NCI-H2029 (cell line): ENCODE measurements around the gene LIMK2.
"Not testable (repeated sequence)": the region's sequence is repeated elsewhere in the genome, so short reads cannot be mapped to it uniquely, and the experiment has no call there.

Experiments
- DNase-seq: peaks from one replicate; lab custom pipeline; 2025; lab: John Stamatoyannopoulos, UW

Gene LIMK2

DNA sequence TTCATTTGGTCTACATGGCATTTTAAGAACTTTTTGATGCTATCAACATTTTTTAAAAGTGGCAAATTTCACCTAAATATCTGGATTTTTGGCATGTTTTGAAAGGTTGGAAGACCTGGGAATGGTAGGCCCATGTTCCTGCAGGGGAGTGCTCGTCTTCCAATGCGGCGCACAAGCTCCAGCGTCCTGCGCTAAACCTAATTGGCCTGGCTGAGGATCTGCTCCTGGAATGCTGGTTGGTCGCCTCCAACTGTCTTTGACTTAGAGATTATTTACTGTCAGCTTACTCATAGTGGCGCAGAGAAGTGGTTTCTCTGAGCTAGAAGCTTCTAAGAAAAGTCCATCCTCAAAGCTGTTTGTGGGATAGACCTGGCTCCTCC, 626 bp upstream of the LIMK2 start:
- no peak for DNase-seq

DNA sequence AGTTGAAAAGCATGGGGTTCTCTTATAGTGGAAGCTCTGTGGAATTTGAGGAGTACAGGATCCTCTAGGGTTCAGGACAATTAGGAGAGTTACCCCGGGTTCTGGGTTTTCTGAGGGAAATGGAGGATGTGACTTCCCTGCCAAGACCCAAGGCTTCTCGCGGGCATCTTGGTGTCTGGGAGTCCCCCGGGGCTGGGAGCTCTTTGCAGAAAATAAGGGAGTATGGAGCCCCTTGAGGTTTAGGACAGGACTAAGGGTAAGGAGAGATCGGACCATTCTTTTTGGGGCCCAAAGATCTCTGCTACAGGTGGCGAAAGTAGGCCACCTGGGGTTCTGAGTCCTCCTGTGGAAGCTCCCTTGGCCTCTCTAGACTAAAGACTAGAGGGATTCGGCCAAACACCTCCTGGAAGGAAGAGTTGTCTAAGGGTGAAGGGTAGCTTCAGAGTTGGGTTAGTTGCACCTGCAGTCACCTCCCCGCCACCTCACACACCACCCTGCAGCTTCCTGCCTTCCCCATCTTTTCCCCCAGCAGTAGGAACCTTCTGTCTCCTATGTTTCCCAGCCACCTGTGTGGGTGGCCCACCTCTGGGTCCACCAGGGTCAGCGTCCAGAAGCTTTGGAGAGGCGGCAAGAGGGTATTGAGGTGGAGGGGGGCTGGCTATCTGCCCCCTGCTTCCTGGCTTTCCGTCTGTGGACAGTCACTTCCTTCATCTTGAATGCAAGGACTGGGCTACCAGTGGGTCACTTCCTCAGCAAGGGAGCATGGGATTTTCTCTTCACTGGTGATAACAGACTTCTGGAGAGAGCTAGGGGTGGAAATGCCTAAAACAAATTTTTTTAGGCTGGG, 908 bp downstream of the LIMK2 start:
- DNase-seq = no peak

DNA sequence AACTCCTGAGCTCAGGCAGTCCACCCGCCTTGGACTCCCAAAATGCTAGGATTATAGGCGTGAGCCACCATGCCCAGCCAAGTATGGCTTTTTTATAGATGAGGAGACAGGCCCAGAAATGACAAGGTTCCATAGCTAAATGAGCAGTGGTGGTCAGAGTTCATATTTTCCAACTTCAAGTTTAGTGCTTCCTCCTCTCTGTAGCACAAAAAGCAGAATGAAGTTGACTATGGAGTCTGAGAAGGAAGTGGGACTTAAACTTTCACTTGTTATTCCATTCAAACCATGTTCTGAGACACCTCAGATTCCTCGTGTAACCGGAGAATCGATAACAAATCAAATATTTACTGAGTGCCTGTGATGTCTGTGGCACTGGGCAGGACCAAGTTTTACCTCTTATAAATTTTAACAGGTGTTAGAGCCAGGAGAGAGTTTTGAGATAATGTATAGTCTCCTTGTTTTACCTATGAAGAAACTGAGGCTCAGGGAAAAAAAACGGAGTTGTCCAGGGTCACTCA, 3.0 kb downstream of the LIMK2 start:
- DNase-seq = no peak

DNA sequence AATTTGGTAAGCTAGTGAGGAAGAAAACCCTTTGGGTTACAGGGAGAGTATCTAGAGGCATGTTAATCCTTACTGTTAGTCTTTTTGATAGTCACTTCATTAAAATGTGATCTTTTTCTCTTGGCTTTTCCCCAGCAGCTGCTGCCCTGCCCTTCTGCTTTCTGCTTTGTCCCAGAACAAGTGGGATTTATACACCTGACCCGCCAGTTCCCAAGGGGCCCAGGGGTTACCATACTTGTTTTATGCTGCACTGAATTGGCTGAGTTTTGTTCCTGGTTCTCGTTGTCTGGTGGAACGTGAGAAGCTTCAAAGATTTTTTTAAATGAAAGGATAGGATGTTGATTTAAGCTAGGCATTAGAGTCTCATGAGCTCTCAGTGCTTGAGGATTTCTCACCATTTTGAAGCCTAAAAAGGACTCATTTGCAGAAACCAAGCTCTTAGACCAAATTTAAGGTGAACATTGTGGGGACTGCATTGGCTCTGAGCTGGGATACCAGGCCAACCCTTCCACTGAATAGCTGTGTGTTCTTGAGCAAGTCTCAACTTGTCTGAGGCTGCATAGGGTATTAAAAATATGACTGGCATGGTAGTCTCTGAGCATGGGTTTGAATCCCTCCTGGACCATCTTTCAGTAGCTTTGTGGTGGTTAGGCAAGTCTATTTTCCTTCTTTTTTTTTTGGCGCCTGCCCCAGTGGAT, 6.6 kb downstream of the LIMK2 start:
- no peak for DNase-seq

DNA sequence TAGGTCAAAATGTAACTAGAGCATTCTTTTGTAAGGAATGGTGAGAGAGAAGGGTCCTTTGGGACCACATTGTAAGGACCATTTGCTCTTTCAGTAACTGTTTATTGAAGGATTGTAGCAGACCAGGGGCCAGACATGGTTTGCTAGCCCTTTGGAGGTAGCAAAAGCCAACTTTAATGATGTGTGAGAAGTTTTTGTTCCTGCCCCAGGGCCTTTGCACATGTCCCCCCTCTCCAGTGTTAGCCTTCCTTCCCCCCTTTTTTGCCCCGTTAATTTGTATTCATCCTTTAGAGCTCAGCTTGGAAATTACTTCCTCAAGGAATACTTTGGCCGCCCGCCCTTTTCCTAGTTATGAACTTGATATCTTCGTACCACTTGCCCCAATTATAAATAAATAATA, 9.0 kb downstream of the LIMK2 start:
- DNase-seq = no peak

DNA sequence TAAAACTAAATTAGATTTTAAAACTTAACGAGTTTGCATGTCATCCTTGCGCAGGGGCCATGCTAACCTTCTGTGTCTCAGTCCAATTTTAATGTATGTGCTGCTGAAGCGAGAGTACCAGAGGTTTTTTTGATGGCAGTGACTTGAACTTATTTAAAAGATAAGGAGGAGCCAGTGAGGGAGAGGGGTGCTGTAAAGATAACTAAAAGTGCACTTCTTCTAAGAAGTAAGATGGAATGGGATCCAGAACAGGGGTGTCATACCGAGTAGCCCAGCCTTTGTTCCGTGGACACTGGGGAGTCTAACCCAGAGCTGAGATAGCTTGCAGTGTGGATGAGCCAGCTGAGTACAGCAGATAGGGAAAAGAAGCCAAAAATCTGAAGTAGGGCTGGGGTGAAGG, 10.6 kb downstream of the LIMK2 start:
- no peak for DNase-seq

DNA sequence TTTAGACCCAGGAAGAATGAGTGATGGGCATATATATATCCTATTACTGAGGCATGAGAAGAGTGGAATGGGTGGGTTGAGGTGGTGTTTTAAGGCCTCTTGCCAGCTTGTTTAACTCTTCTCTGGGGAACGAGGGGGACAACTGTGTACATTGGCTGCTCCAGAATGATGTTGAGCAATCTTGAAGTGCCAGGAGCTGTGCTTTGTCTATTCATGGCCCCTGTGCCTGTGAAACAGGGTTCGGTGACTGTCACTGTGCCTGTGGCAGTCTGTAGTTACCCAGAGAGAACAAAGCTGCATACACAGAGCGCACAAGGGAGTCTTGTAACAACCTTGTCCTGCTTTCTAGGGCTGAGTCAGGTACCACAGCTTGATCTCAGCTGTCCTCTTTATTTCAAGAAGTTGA, 11.7 kb downstream of the LIMK2 start:
- DNase-seq = peak; percentile 19

DNA sequence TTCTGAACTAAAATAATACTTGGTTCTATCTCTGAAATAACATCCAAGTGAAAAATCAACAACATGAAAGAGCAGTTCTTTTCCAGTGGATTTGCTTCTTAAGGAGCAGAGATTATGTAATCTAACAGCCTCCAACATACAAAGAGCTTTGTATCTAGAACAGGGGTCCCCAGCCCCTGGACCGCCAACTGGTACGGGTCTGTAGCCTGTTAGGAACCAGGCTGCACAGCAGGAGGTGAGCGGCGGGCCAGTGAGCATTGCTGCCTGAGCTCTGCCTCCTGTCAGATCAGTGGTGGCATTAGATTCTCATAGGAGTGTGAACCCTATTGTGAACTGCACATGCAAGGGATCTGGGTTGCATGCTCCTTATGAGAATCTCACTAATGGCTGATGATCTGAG, 12.6 kb downstream of the LIMK2 start:
- DNase-seq = not testable (repeated sequence)

DNA sequence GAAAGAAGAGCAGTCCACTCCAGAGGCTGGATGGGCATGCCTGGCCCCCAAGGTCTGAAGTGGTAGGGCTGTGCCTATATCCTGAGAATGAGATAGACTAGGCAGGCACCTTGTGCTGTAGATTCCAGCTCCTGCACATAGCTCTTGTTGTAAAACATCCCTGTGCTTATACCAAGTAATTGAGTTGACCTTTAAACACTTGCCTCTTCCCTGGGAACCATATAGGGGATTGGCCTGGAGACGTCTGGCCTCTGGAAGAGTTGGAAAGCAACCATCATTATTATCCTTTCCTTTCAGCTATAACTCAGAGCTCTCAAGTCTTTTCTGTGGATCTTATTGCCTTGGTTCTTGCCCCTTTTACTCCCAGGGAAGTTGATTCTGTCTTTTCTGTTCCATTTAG, 15.1 kb downstream of the LIMK2 start:
- no peak for DNase-seq

DNA sequence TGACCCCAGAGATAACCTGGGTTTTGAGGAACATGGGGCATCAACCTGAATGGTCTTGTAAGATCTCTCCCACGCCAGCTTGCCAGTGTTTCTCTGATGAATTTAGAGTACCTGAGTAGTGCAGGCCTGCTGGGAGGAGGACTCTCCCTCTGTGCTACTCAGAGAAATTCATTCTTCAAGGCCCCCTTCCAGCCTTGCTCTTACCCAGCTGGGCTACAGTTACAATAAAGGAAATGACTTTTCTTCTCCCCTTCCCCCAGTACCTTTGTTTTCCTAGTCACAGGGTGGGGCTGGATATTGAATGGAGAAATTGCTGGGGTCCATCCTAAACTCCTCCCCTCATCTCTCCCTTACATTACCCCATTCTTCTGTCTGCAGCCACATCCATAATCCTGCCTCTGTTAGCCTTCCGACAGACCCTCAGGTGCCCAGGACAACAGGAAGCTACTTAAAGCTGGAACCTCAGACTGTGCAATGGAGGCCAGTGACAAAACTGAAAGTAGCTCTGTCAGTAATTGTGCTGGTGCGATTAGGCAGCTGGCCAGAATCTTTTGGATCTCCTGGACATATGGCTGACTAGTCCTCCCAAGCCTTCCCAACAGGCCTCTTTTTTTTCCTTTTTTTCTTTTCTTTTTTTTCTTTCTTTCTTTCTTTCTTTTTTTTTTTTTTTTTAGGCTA, 17.4 kb downstream of the LIMK2 start:
- DNase-seq = peak; percentile 64

DNA sequence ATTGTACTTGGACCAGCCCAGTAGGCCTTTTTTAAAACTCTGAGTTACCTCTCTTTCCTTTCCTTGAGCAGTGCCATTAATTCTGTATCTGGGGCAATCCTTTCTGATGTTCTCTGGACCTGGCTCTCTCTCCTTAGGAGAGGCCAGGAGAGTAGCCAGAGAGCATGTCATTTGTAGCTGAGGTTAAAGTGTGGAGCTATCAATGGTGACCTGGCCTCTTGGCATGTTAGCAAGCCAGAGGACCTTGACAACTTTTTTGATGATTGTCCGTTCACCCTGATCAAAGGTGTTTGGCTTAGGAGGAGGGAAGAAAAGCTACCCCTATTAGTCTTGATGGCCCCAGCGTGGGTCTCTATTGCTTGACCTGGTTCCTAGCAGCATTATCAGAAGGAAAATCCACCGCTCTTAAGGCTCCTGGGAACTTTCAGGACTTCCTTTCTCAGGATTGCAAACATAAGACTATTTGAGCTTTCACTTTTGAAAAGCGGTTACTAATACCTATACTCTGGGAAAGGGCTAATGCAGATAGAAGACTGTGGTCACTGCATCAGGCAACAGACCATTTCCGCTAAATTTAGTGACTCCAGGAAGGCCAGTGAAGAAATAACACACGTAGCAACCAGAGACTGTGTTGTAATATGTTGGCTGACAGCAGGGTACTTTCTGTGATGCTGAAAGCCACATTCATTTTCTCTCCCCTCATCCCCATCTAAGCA, 18.2 kb downstream of the LIMK2 start:
- DNase-seq = no peak

DNA sequence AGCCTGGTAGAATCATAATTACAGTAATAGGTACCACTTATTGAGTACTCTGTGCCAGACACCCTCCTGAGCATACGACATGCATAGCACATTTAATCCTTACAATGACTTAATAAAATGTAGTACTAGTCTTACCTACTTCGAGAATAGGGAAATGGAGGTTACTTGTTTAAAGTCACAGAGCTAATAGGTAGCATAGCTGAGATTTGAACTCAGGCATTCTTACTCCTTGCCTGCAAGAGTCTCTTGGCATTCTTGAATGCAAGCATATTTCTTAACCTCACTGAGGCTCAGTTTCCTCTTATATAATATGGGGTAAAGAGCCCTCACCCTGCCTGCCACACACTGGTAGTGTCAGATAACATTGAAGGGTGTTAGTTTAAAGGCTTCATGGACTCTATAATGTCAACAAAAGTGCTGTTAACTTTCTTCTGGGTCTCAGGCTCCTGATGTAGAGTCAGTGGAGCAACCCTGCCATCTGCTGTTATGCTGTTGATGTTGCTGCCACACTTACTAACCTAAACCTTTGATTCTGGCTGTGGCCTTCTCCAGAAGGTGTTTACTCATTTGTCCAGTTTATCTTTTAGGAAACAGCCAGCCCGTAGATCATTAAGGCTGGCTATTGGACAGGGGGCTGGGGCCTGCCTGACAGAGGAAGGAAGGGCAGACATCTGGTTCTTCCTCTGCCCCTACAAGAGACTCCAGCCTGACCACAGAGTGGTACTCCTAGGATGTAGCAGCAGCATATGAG, 18.9 kb downstream of the LIMK2 start:
- peak; percentile 30 for DNase-seq

DNA sequence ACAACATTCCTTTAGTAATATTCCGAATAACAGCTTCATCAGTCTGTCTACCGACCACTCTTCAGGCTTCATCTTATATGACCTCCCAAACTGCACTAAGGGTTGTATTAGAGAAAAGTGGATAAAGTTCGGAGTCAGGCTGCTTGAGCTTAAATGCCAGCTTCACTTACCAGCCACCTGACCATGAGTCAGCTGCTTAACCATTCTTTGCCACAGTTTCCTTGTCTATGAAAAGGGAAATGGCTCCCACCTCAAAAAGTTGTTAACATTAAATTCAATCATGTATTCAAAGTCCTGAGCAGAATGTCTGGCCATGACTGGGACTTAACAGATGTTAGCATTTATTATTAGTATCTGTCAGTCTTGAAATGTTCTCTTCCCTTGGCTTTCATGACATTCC, 20.9 kb downstream of the LIMK2 start:
- DNase-seq = no peak

DNA sequence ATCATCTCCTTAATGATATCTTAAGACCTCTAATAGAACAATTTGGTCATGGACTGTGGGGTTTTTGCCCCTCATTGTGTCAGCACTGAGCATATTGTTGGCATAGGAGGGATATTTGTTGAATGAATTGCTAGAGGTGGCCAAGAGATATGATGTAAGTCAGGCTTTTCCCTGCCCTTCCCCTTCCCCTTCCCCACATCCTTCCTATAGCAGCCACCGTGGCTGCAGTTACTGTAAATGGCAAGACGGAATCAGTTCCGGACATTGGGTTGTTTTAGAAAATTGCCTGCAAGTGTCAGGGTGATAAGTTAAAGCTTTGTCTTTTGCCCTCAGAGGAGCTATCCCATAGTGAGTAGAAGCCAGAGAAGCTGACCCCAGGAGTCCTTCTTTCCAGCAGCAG, 23.0 kb downstream of the LIMK2 start:
- DNase-seq = no peak

DNA sequence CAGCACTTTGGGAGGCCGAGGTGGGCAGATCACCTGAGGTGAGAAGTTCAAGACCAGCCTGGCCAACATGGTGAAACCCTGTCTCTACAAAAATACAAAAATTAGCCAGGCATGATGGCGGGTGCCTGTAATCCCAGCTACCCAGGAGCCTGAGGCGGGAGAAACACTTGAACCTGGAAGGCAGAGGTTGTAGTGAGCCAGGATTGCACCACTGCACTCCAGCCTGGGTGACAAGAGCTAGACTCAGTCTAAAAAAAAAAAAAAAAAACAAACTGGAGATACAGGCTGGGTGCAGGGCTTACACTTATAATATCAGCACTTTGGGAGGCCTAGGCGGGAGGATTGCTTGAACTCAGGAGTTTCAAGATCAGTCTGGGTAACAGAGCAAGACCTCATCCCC, 23.9 kb downstream of the LIMK2 start:
- DNase-seq = not testable (repeated sequence)

DNA sequence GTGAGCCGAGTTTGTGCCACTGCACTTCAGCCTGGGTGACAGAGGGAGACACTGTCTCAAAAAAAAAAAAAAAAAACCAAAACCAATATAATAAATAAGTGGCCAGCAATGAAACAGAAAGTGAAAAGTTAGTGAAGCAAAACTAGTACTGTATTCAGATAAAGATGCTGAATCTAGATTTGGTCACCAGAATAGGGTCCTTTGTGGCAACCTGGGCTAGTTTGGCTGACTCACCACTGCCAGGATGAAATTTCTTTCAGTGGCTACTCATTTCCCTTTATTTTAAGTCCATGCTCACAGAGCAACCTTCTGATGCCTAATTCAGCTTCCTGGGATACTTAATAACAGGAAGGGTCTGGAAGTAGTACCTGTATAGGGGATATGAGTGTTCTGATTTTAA, 26.0 kb downstream of the LIMK2 start:
- no peak for DNase-seq

DNA sequence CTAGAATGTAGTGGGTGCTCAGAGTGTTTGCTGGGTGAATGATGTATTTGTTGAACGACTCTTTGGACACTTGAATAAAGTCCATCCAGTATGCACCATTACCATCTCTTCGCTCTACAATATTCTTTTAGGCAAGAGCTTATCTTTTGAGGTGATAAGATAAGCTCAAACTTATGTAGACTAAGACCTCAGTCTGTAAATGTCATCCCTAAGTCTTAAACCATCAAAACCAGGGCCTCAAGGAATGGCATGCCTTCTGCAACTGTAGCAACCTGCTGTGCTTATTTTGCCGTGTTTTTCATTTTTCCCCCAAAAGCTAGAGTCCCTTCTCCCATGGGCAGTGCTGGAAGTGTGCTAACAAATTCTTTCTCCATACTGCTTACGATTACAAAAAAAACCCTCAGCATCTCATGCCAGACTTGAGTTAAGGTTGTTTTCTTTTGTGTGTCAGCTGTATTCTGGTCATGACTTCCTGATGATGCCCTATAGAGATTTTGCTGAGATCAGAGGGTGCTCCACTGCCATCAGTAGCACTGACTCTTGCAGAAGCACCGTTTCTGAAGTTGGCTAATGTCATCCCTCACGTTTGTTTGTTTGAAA, 27.8 kb downstream of the LIMK2 start:
- DNase-seq = no peak

DNA sequence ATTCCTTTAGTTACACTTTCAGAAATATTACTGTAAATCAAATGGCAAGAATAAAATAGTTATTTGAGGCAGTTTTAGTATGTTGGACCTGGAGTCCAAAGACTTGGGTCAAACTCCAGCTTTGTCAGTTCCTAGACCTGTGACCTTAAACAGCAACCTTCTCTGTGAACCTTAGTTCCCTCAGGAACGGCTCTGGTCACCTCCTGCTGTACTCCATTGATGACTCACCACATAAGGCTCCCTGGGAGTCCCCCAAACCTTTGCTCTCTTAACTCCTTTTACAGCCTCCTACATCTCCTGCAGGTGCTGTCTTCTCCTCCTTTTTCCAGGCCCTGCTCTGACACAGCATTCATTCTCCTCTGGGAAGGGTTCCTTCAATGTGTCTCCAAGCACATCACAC, 29.1 kb downstream of the LIMK2 start:
- no peak for DNase-seq

DNA sequence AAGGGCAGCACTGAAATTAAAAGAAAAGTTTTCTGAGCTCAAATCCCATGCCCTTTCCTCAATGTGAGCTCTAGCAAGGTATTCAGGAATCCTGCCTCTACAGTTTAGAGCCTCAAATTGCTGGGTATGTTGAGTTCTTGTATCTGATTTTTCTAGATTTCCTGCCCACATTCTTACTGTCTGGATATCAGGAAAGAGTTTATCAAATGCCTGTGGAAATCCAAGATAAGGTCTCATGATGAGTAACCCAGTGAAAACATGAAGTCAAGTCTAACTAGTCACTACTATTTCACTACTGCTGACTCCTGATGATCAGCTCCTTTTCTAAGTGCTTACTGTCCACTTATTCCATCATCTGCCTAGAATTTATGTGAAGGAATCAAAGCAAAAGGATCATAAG, 29.8 kb downstream of the LIMK2 start:
- no peak for DNase-seq

DNA sequence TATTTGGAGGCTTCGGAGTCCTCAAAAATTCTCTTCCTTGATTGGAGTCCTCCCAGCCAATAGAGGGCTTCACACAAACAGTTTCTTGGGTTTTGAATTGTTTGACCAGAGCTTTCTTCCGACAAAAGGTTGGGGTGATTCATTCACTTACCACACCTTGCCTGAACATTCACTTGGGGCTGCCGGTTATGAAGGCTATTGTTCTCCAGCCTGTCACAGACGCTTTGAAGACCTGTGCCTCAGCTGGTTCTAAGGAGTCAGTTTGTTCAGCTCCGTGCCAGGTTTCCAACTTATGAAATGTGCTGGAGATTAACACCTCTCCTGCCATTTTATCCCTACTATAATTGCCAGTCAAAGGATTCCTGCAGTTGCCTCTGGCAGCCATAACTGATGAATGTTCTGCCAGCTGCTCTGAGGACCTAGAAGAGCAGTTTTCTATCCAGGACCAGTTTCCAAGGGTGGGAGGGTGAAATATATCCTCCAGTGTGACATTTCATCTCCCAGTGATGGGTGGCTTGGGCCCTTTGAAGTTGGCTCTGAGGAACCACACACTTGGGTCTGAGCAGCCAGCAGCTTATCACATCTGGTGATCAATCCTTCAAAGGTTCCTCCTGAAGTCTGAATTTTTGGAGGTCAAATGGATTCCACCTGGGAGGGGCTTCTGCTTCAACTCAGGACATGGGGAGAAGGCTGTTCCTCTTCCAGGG, 31.4 kb downstream of the LIMK2 start:
- no peak for DNase-seq
